Common myeloid progenitor, CD34-positive (primary cell): Measurements from ENCODE around the gene GRK5.

Experiments used
- CTCF ChIA-PET: fragments of 350-600 bp; sonication (Branson Sonifier 250); formaldehyde crosslinking; loops from one replicate; lab custom pipeline; 2021; ENCODE audit warnings: antibody characterized with exemption; lab: Charles Lee
- POLR2A ChIA-PET: fragments of 350-600 bp; sonication (Branson Sonifier 250); formaldehyde crosslinking; loops from one replicate; lab custom pipeline; 2021; ENCODE audit warnings: antibody characterized with exemption; lab: Charles Lee
- DNase-seq, 3 donors: peaks; one replicate each; pipeline versions ENCODE4 v3.0.0 to v3.0.0-alpha.2; 2013
- H3K27ac ChIP-seq, 2 experiments: 1 replicate in 1 of 2; 2 replicates in 1 of 2; pipeline ENCODE4 v1.7.0; 2013; ENCODE audit warnings: inconsistent platforms in 2 of 2, low read length in 2 of 2, mild to moderate bottlenecking in 2 of 2, low read depth in 1 of 2, moderate library complexity in 1 of 2; ENCODE audit not compliant: severe bottlenecking in 2 of 2, insufficient read depth in 1 of 2, poor library complexity in 1 of 2
- H3K27me3 ChIP-seq, 5 experiments: replicated peaks in 2 of 5; 1 replicate in 3 of 5; 2 replicates in 2 of 5; pipeline versions ENCODE4 v1.6.1 to v1.7.0; 2013; ENCODE audit warnings: low read length in 4 of 5, mild to moderate bottlenecking in 2 of 5, moderate library complexity in 2 of 5, inconsistent platforms in 1 of 5; ENCODE audit not compliant: insufficient read depth in 5 of 5, control insufficient read depth in 4 of 5
- H3K36me3 ChIP-seq, 4 experiments: 1 replicate in 2 of 4; 2 replicates in 2 of 4; pipeline versions ENCODE4 v1.6.1 to v1.7.0; 2013; ENCODE audit warnings: low read length in 3 of 4, control low read depth in 1 of 4, mild to moderate bottlenecking in 1 of 4; ENCODE audit not compliant: control insufficient read depth in 4 of 4, insufficient read depth in 4 of 4
- H3K4me1 ChIP-seq, 4 experiments: 1 replicate in 3 of 4; 2 replicates in 1 of 4; pipeline versions ENCODE4 v1.6.1 to v1.7.1; 2013; ENCODE audit warnings: low read length in 3 of 4, mild to moderate bottlenecking in 3 of 4, control low read depth in 1 of 4, inconsistent platforms in 1 of 4, moderate library complexity in 1 of 4; ENCODE audit not compliant: control insufficient read depth in 4 of 4, insufficient read depth in 4 of 4; ENCODE audit errors: control extremely low read depth in 1 of 4
- H3K4me3 ChIP-seq, 7 experiments: 1 replicate in 4 of 7; 2 replicates in 3 of 7; pipeline versions ENCODE4 v1.5.1 to v1.7.0; 2013; ENCODE audit warnings: mild to moderate bottlenecking in 7 of 7, low read length in 6 of 7, moderate library complexity in 6 of 7, inconsistent platforms in 2 of 7, low read depth in 2 of 7, control low read depth in 1 of 7; ENCODE audit not compliant: insufficient read depth in 4 of 7, control insufficient read depth in 1 of 7; ENCODE audit errors: extremely low read depth in 1 of 7
- H3K9me3 ChIP-seq, 5 experiments: 1 replicate in 4 of 5; 2 replicates in 1 of 5; pipeline versions ENCODE4 v1.6.1 to v1.7.1; 2013; ENCODE audit warnings: low read length in 4 of 5, mild to moderate bottlenecking in 2 of 5, inconsistent platforms in 1 of 5, low read depth in 1 of 5, moderate library complexity in 1 of 5; ENCODE audit not compliant: control insufficient read depth in 4 of 5, insufficient read depth in 2 of 5; ENCODE audit errors: control extremely low read depth in 1 of 5
- WGBS: methylation state at CpG from one replicate; pipeline ENCODE4 v1.1.5; 2013; ENCODE audit not compliant: insufficient coverage; 5-methylcytosine and 5-hydroxymethylcytosine counted together

The GRK5 gene

DNA sequence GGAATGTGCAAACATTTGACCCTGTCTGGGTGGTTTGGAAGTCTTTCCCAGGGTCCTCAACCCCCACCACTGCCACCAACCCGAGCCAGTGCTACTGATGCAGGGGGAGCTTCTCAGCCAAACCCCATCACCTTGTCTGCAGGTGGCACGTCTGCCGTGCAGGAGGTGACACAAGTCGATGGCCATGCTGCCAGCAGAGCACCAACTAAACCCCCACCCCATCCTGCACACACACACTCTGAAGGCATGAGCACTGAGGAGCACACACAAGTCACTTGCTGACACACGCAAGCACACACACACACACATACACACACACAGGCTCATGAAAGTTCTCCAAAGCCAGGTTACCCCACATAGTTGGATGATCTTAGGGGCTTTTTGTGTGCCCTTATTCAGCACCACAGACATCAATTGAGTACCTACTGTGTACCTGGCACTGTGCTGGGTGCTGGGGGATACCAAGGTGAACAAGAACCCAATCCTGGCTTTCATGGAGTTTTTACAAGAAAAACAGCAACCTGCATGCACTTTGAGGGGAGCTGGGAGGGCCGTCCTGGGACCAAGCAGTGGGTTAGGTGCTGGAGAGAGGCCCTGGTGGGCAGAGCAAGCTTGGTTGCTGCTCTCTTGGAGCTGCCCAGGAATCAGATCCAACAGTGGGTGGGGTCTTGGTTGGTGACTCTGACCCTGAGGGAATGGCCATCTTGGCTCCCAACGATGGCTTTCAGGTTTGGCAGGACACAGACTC is 216.3 kb downstream of the GRK5 start:
- peaks cover 0 to 3% (median 1%) of the 10 kb centered on the region in 4 experiments for H3K4me1 ChIP-seq
- H3K36me3 ChIP-seq, result peaks cover 0 to 10% (median 0%) of the 10 kb centered on the region in 4 experiments
- peak in 1 of 3 donors; percentile 11 for DNase-seq
- no peaks in the 10 kb centered on the region for H3K9me3 ChIP-seq
- H3K4me3 ChIP-seq, result no peak overlapping the region
- POLR2A ChIA-PET, result no interaction called here
- no peak overlapping the region for H3K27ac ChIP-seq
- 93% methylated on average over 5 of the region's 7 CpGs for WGBS
- peaks cover 0 to 4% (median 0%) of the 10 kb centered on the region in 5 experiments for H3K27me3 ChIP-seq
- CTCF ChIA-PET, result interaction anchor here (0.9 to 4.4 kb wide), 9 partner anchors 18 to 224 kb away, joined by 3 to 33 read pairs (median 3); no protein-coding TSS in a partner anchor

DNA sequence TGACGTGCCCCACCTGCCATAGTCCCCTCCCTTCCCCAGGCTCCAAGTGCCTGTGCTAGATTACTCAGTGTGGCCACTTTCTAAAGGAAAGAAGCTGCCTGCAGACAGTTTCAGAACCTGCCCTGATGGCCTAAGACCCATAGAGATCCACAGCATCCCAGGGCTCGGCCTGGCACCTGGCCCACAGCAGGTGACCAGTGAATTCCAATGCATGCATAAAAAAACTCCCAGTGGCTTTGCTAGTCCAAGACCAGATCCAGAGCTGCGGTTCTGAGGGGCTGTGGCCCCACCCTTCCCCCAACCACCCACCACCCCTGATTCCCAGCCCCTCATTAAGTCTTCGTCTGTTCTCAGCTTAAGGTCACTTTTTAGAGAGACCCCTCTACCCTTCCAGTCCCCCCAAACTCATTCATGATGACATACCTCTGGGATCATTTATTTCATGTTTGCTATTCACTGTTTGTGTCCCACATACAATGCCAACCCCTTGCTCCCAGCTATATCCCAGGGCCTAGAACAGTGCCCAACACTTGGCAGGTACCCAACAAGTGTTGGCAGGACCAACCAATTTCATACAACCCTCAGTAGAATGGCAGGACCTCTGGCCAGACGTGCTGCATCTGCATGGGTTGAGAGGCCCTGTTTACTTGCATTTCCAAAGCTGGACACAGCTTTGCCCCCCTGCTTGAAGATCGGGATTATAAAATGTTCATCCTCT is 217.0 kb downstream of the GRK5 start:
- no peaks in the 10 kb centered on the region for H3K9me3 ChIP-seq
- H3K27me3 ChIP-seq, result peaks cover 0 to 4% (median 0%) of the 10 kb centered on the region in 5 experiments
- WGBS, result 93% methylated on average over 5 of the region's 6 CpGs
- H3K4me3 ChIP-seq, result no peak overlapping the region
- H3K36me3 ChIP-seq, result peaks cover 0 to 10% (median 0%) of the 10 kb centered on the region in 4 experiments
- POLR2A ChIA-PET, result no interaction called here
- no peak overlapping the region for H3K27ac ChIP-seq
- CTCF ChIA-PET, result interaction anchor here (1.0 to 4.4 kb wide), 7 partner anchors 19 to 225 kb away, joined by 3 to 33 read pairs (median 4); no protein-coding TSS in a partner anchor
- peaks cover 0 to 5% (median 5%) of the 10 kb centered on the region in 4 experiments for H3K4me1 ChIP-seq
- no peak for DNase-seq

DNA sequence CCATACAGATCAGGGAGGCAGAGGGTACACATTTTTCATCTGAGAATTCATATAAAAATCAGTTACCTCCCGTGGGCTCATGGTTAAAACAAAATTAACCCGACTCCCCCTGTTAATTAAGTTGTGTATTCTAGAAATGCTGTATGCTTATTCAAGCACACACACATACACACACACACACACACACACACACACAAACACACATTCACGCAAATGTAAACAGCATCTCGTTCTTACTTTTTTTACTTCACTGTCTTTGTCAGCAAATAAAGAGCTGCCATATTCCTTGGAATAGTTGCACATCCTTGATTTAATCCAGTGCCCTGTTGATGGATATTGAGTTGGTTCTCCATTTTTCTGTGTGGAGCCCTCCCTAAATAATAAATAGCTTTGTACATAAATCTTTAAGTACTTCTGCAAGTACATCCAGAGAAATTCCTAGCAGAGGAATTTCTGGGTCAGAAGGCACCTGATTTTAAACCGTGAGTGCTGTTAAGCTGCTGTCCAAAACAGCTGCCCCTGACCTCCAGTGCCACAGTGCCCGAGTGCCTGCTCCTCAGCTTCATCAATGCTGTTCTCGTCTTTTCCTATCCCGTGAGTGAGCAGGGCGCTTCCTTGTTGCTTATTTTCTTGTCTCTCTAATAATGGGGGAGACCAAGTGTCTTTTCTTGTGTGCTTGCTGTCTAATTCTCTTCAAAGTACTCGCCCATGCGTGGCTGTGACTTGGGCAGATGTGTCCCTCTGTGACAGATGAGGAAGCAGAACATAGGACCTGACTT is 217.9 kb downstream of the GRK5 start:
- peaks cover 0 to 2% (median 0%) of the 10 kb centered on the region in 5 experiments for H3K27me3 ChIP-seq
- no peaks in the 10 kb centered on the region for H3K9me3 ChIP-seq
- 98% methylated on average over 6 of the region's 11 CpGs for WGBS
- no peak overlapping the region for H3K4me3 ChIP-seq
- DNase-seq, result no peak
- POLR2A ChIA-PET, result no interaction called here
- H3K27ac ChIP-seq, result no peak overlapping the region
- H3K4me1 ChIP-seq, result peaks cover 0 to 12% (median 11%) of the 10 kb centered on the region in 4 experiments
- CTCF ChIA-PET, result interaction anchor here (0.8 to 4.4 kb wide), 8 partner anchors 10 to 226 kb away, joined by 3 to 33 read pairs (median 5); no protein-coding TSS in a partner anchor
- H3K36me3 ChIP-seq, result peaks cover 0 to 10% (median 0%) of the 10 kb centered on the region in 4 experiments

DNA sequence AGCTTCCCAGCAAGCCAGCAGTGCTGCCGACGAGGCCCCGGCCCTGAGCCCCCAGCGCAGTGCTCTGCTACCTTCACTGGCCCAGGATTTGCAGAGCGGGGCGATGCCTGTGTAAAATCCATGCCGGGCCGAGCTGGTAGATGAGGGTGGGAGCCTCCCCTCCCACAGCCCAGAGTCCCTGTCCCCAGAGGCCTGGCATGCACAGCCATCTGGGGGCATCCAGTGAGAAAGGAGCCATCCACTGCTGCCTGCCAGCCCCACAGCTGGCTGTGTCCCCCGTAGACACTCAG is 218.5 kb downstream of the GRK5 start:
- H3K4me1 ChIP-seq, result peaks cover 0 to 15% (median 12%) of the 10 kb centered on the region in 4 experiments
- no peak overlapping the region for H3K4me3 ChIP-seq
- ChIA-PET POLR2A (no interaction called here), CTCF (interaction anchor here (0.8 to 1.9 kb wide), 5 partner anchors 10 to 227 kb away, joined by 3 to 6 read pairs (median 6); no protein-coding TSS in a partner anchor)
- 94% methylated on average over 8 of the region's 9 CpGs for WGBS
- peaks cover 0 to 10% (median 0%) of the 10 kb centered on the region in 4 experiments for H3K36me3 ChIP-seq
- H3K9me3 ChIP-seq, result no peaks in the 10 kb centered on the region
- peaks cover 0 to 2% (median 0%) of the 10 kb centered on the region in 5 experiments for H3K27me3 ChIP-seq
- DNase-seq, result no peak
- no peak overlapping the region for H3K27ac ChIP-seq

DNA sequence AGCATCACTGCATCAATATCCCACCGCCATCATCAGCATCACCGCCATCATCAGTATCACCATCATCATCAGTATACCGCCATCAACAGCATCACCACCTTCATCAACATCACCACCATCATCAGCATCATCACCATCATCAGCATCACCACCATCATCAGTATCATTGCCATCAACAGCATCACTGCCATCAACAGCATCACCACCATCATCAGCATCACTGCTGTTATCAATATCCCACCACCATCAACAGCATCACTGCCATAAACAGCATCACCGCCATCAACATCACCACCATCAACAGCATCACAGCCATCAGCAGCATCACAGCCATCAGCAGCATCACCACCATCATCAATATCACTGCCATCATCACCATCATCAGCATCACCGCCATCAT is 219.3 kb downstream of the GRK5 start:
- Histone ChIP-seq H3K36me3 (peaks cover 0 to 10% (median 0%) of the 10 kb centered on the region in 4 experiments), H3K4me3 (no peak overlapping the region), H3K27me3 (peaks cover 0 to 2% (median 0%) of the 10 kb centered on the region in 5 experiments), H3K27ac (no peak overlapping the region), H3K4me1 (peaks cover 0 to 15% (median 12%) of the 10 kb centered on the region in 4 experiments), H3K9me3 (no peaks in the 10 kb centered on the region)
- ChIA-PET CTCF (interaction anchor here (1.8 kb wide), 1 partner anchor 18 kb away, joined by 6 read pairs; no protein-coding TSS in a partner anchor), POLR2A (no interaction called here)
- WGBS, result 94% methylated on average over 4 of the region's 5 CpGs
- DNase-seq, result no peak

DNA sequence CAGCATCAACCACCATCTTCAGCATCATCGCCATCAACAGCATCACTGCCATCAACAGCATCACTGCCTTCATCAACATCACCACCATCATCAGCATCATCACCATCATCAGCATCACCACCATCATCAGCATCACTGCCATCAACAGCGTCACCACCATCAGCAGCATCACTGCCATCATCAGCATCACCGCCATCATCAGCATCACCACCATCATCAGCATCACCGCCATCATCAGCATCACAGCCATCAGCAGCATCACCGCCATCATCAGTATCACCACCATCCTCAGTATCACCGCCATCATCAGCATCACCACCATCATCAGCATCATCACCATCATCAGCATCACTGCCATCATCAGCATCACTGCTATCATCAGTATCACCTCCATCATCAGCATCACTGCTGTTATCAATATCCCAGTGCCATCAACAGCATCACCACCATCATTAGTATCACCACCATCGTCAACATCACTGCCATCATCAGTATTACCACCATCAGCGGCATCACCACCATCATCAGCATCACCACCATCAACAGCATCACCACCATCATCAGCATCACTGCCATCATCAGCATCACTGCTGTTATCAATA is 220.0 kb downstream of the GRK5 start:
- H3K36me3 ChIP-seq, result peaks cover 0 to 10% (median 0%) of the 10 kb centered on the region in 4 experiments
- H3K4me1 ChIP-seq, result peaks cover 0 to 15% (median 12%) of the 10 kb centered on the region in 4 experiments
- no peaks in the 10 kb centered on the region for H3K9me3 ChIP-seq
- H3K27me3 ChIP-seq, result peaks cover 0 to 2% (median 0%) of the 10 kb centered on the region in 5 experiments
- 97% methylated on average over 6 of the region's 8 CpGs for WGBS
- no peak overlapping the region for H3K4me3 ChIP-seq
- ChIA-PET POLR2A (no interaction called here), CTCF (interaction anchor here (1.2 kb wide), 1 partner anchor 21 kb away, joined by 3 read pairs; no protein-coding TSS in a partner anchor)
- H3K27ac ChIP-seq, result no peak overlapping the region
- no peak for DNase-seq
